22Rv1 (cell line): ENCODE data around the gene BPIFB2.

ENCODE experiments used
- H3K27ac ChIP-seq: fragments of 450-650 bp; 2 replicates; pipeline ENCODE4 v1.5.1; 2017
- ZFX ChIP-seq: fragments of 450-650 bp; IDR thresholded peaks from 2 replicates; pipeline ENCODE4 v1.6.1; 2017; ENCODE audit warnings: antibody characterized with exemption, borderline replicate concordance
- TF ChIP-seq, protein P1 (sequence below): fragments of 450-650 bp; IDR thresholded peaks from 2 replicates; pipeline ENCODE4 v1.5.1; 2017; ENCODE audit warnings: mild to moderate bottlenecking

BPIFB2 gene

GRCh38 chr20:33062825-33063149 lies 55.3 kb downstream of the BPIFB2 start:
- no peak overlapping the region for H3K27ac ChIP-seq
- no peak for TF ChIP-seq ZFX
- TF ChIP-seq, protein P1, sequence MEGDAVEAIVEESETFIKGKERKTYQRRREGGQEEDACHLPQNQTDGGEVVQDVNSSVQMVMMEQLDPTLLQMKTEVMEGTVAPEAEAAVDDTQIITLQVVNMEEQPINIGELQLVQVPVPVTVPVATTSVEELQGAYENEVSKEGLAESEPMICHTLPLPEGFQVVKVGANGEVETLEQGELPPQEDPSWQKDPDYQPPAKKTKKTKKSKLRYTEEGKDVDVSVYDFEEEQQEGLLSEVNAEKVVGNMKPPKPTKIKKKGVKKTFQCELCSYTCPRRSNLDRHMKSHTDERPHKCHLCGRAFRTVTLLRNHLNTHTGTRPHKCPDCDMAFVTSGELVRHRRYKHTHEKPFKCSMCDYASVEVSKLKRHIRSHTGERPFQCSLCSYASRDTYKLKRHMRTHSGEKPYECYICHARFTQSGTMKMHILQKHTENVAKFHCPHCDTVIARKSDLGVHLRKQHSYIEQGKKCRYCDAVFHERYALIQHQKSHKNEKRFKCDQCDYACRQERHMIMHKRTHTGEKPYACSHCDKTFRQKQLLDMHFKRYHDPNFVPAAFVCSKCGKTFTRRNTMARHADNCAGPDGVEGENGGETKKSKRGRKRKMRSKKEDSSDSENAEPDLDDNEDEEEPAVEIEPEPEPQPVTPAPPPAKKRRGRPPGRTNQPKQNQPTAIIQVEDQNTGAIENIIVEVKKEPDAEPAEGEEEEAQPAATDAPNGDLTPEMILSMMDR, result no peak

DNA sequence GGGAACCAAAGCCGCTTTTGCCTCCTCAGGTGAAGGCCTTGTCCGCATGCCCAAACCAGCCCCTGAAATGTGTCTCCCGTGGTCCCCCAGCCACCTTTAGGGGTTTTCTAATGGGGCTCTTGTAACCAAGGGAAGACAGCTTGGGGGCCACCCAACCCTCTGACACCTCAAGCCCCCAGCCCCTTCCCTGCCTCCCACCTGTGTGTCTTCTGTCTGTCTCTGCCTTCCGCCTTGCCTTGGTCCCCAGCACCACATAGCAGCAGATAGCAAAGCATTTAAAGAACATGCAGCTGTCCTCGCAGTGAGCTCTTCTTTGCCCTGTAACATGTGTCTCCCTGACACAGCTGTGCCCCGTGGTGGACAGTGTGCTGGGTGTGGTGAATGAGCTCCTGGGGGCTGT lies 55.8 kb downstream of the BPIFB2 start:
- no peak overlapping the region for H3K27ac ChIP-seq
- TF ChIP-seq, protein P1, result no peak
- no peak for TF ChIP-seq ZFX

DNA sequence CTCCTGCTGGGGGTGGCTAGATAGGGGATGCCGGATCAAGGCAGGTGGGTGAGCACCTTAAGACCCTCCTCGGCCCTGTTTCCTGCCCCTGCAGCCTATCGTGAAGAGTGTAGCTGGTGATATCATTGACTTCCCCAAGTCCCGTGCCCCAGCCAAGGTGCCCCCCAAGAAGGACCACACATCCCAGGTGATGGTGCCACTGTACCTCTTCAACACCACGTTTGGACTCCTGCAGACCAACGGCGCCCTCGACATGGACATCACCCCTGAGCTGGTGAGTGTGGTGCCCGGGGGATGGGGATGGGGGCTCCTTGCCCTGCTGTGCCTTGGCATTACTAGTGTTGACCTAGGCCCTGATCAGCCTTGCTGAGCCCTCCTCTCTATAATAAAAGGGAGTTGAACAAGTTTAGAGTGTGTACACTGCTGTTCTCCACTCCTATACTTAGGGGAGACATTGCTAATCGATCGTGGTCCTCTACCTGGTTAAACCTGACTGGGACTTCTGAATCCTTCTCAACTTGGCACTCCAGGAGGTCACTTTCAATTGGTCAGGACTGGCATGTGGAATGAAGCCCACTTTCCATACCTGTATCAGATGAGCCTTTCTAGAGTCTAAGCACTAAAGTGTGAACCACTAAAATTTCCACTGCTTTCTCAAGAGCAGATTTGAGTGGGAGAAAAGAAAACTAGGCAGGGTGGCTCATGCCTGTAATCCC lies 57.2 kb downstream of the BPIFB2 start:
- no peak for TF ChIP-seq ZFX
- TF ChIP-seq, protein P1, result no peak
- H3K27ac ChIP-seq, result no peak overlapping the region

DNA sequence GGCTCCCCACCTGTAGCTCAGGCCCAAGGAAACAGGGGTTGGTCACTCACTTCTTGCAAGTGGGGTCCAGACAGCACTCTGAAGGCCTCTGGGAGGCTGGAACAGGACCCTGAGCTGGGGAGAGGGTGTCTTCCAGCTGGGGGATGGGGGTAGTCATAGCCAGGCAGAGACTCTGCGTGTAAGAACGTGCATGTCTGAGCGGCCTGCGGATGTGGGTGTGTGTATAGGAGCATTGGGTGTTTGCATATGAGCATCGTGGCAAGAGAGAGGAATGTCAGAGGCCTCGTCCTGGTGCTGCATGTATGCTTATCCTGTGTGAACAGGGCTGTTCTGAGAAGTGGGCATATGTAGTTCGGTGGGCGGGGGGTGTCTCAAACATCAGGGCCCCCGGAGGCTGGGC lies 58.3 kb downstream of the BPIFB2 start:
- H3K27ac ChIP-seq, result no peak overlapping the region
- TF ChIP-seq ZFX, result no peak
- TF ChIP-seq, protein P1, result no peak

DNA sequence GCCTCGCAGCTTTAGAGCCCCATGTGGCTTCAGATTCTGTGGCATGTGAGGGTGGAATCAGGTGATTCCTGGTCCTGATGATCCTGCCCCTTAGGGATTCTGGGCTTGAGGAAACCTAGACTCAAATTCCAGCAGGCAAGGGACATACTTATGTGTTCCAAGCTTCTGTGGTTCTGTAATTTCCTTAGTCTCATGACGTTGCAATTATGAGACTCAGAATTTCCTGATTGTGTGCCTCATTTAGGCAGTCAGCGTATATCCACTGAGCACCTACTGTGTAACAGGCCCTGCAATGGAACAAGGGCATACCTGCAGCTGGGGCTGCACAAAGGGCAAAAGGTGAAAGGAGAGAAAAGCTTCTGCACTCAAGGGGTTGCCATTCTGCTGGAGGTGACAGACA lies 60.3 kb downstream of the BPIFB2 start:
- no peak for TF ChIP-seq ZFX
- TF ChIP-seq, protein P1, result no peak
- no peak overlapping the region for H3K27ac ChIP-seq

DNA sequence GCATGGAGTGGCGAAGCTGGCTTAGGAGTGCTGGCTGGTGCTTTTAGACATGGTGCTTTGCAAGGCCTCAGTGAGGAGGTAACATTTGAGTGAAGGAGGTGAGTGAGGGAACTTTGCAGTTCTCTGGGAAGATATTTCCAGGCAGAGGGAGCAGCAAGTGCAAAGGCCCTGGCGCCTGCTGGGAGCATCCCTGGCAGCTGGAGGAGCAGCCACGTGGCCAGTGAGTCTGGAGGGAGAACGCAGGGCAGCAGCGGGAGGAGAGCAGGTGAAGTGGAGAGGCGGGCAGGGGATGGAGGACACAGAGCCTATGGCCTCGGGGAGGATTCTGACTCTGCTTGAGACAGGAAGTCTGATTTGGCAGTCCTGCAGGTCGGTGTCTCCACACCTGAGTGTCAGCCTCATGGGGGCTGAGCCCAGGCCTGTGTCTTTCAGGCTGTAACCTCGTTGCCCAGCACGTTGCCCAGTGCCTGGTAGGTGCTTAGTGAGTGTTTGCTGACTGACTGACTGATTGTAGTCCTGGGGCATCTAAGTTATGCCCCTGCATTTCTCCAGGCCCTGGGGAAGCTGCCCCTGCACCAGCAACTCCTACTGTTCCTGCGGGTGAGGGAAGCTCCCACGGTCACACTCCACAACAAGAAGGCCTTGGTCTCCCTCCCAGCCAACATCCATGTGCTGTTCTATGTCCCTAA lies 60.9 kb downstream of the BPIFB2 start:
- no peak overlapping the region for H3K27ac ChIP-seq
- TF ChIP-seq, protein P1, result no peak
- TF ChIP-seq ZFX, result no peak

GRCh38 chr20:33069673-33070072 lies 62.2 kb downstream of the BPIFB2 start:
- no peak for TF ChIP-seq ZFX
- TF ChIP-seq, protein P1, result no peak
- H3K27ac ChIP-seq, result no peak overlapping the region
